GM12872 (cell line): ENCODE results near the gene TOM1L2.

Source experiments
- CTCF ChIP-seq: IDR thresholded peaks from 3 replicates; pipeline ENCODE4 v1.5.1; 2011; ENCODE audit warnings: low read depth, mild to moderate bottlenecking, low read length, moderate library complexity; ENCODE audit not compliant: insufficient read depth

The TOM1L2 gene

GRCh38 chr17:17810084-17810894 lies 161.9 kb downstream of the TOM1L2 start:
- no peak for TF ChIP-seq CTCF

- TF ChIP-seq CTCF: no peak
Observed at GRCh38 chr17:17809531-17810083, 162.6 kb downstream of the TOM1L2 start.

GRCh38 chr17:17808706-17809432 lies 163.3 kb downstream of the TOM1L2 start:
- TF ChIP-seq CTCF: no peak

- TF ChIP-seq CTCF: no peak
Observed at GRCh38 chr17:17807440-17807839, 164.8 kb downstream of the TOM1L2 start.

- no peak for TF ChIP-seq CTCF
Observed at GRCh38 chr17:17806611-17807274, 165.5 kb downstream of the TOM1L2 start.

GRCh38 chr17:17806035-17806434 lies 166.2 kb downstream of the TOM1L2 start:
- TF ChIP-seq CTCF: no peak

GRCh38 chr17:17805575-17805974 lies 166.6 kb downstream of the TOM1L2 start:
- no peak for TF ChIP-seq CTCF
